GM12892 (cell line): ENCODE data around the gene ZFYVE28.

ENCODE experiments used
- POLR2A ChIP-seq: IDR thresholded peaks from 2 replicates; pipeline ENCODE4 v1.6.1; 2011; ENCODE audit warnings: low read depth, low read length, control low read depth
- POLR2AphosphoS5 ChIP-seq: IDR thresholded peaks from 2 replicates; pipeline ENCODE4 v1.6.1; 2011; ENCODE audit warnings: low read depth, low read length, control low read depth
- TAF1 ChIP-seq: IDR thresholded peaks from 2 replicates; pipeline ENCODE4 v1.6.1; 2011; ENCODE audit warnings: low read depth, mild to moderate bottlenecking, control low read depth, low read length, borderline replicate concordance

- TF ChIP-seq TAF1, result no peak
- no peak for TF ChIP-seq POLR2A
- no peak for TF ChIP-seq POLR2AphosphoS5
Measured at GRCh38 chr4:2324891-2325290, 93.6 kb downstream of the ZFYVE28 start.
